Body of pancreas (tissue), 4 donors: ENCODE data around the gene PRAME. TPM values are rescaled to one million over a fixed set of nuclear protein-coding genes. Genes with fewer than 3 reads are reported as not detected.
A peak's percentile ranks its signal among the peaks of the same experiment; 100 is the strongest.

Experiments used
- ATAC-seq: fragments of 150-250 bp; one replicate; pipeline ENCODE4 v1.9.1; 2016
- DNase-seq, 4 donors: peaks; one replicate each; pipeline ENCODE4 v3.0.0-alpha.2; 2019
- H3K27ac ChIP-seq, 4 donors: fragments of 200-600 bp; sonication (generic); 1 replicate in 3 of 4; 2 replicates in 1 of 4; pipeline versions ENCODE4 v1.5.1 to v1.6.1; 2016 to 2019; ENCODE audit warnings: mild to moderate bottlenecking in 1 of 4, mixed read lengths in 1 of 4, moderate library complexity in 1 of 4
- H3K27me3 ChIP-seq, 2 donors: fragments of 200-600 bp; sonication (generic); one replicate each; pipeline ENCODE4 v1.6.0; 2016; ENCODE audit warnings: mild to moderate bottlenecking in 1 of 2
- H3K36me3 ChIP-seq, 2 donors: fragments of 200-600 bp; sonication (generic); replicated peaks in 1 of 2; 2 replicates each; pipeline ENCODE4 v1.5.1; 2016; ENCODE audit warnings: low read depth in 2 of 2; ENCODE audit not compliant: insufficient read depth in 1 of 2
- H3K4me1 ChIP-seq: fragments of 200-600 bp; sonication (generic); one replicate; pipeline ENCODE4 v1.6.0; 2016
- H3K4me3 ChIP-seq, 2 donors: fragments of 200-600 bp; sonication (generic); 1 replicate in 1 of 2; 2 replicates in 1 of 2; pipeline ENCODE4 v1.5.1; 2016 to 2019
- H3K9me3 ChIP-seq, 3 donors: fragments of 200-600 bp; sonication (generic); 1 replicate in 2 of 3; 2 replicates in 1 of 3; pipeline ENCODE4 v1.5.1; 2016
- POLR2A ChIP-seq, 3 donors: fragments of 450-650 bp; IDR thresholded peaks; one replicate each; pipeline ENCODE4 v1.6.1; 2016; ENCODE audit warnings: antibody characterized with exemption in 3 of 3, mild to moderate bottlenecking in 2 of 3
- WGBS, 2 donors: methylation state at CpG; one replicate each; pipeline ENCODE4 v1.1.5; 2017; 5-methylcytosine and 5-hydroxymethylcytosine counted together
- intact Hi-C: fragments of 100-400 bp; cut with DNase I; formaldehyde crosslinking; loops from one replicate; pipeline ENCODE4 v1.15.1; 2023
- total RNA-seq, 2 donors: library from RNA; depleted of rRNA; stranded (reverse); fragments of >200 nt; gene quantifications; one replicate each; pipeline ENCODE4 v1.1.0, GENCODE V29; 2016
- TF ChIP-seq, protein P1 (sequence below), 7 experiments: fragments of 450-650 bp in 4 of 7; fragments of 200-600 bp in 3 of 7; sonication (generic) in 3 of 7; IDR thresholded peaks; one replicate each; pipeline ENCODE4 v1.5.1; 2016 to 2019; ENCODE audit warnings: antibody characterized with exemption in 7 of 7

Gene PRAME
- total RNA-seq, 2 donors from 2014 or later: not detected

- no peak overlapping the region for H3K4me3 ChIP-seq
- no peak for ATAC-seq
- H3K27ac ChIP-seq: no peak overlapping the region
- no peak for TF ChIP-seq POLR2A (IDR thresholded peaks at IDR 0.05)
- TF ChIP-seq, protein P1, sequence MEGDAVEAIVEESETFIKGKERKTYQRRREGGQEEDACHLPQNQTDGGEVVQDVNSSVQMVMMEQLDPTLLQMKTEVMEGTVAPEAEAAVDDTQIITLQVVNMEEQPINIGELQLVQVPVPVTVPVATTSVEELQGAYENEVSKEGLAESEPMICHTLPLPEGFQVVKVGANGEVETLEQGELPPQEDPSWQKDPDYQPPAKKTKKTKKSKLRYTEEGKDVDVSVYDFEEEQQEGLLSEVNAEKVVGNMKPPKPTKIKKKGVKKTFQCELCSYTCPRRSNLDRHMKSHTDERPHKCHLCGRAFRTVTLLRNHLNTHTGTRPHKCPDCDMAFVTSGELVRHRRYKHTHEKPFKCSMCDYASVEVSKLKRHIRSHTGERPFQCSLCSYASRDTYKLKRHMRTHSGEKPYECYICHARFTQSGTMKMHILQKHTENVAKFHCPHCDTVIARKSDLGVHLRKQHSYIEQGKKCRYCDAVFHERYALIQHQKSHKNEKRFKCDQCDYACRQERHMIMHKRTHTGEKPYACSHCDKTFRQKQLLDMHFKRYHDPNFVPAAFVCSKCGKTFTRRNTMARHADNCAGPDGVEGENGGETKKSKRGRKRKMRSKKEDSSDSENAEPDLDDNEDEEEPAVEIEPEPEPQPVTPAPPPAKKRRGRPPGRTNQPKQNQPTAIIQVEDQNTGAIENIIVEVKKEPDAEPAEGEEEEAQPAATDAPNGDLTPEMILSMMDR (IDR thresholded peaks at IDR 0.05): no peak
- intact Hi-C loops: no loop called here
- no peaks in the 10 kb centered on the region for H3K36me3 ChIP-seq
- no peaks in the 10 kb centered on the region for H3K9me3 ChIP-seq
- no peak for DNase-seq
- H3K4me1 ChIP-seq: no peaks in the 10 kb centered on the region
- 83% methylated on average over 6 of the region's 6 CpGs for WGBS, 2 donors
- H3K27me3 ChIP-seq: no peaks in the 10 kb centered on the region
These were observed 41.6 kb upstream of the PRAME start for GRCh38 chr22:22600531-22601261.

DNA sequence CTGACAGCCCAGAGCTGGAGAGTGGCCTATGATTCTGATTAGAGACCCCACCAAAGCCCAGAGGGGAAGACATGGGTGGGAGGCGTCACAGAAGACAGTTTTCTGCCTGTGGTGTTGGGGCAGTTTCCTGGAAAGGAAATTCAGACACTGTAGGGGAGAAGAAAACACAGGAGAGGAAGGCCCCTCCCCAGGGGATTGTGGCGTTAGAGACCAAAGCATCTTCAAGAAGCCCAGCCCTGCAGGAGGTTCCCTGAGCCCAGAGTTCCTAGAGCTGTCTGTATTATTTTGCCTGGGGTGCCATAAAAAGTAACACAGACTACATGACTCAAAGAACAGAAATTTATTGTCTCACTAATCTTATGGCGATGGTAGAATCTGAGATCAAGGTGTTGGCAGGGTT is 40.2 kb upstream of the PRAME start:
- Histone ChIP-seq H3K4me1 (no peaks in the 10 kb centered on the region), H3K27ac (no peak overlapping the region), H3K27me3 (no peaks in the 10 kb centered on the region), H3K9me3 (no peaks in the 10 kb centered on the region), H3K4me3 (no peak overlapping the region), H3K36me3 (no peaks in the 10 kb centered on the region)
- WGBS, 2 donors: 59 to 75% methylated on average over 3 of the region's 3 CpGs
- DNase-seq (no peak), ATAC-seq (no peak)
- no peak for TF ChIP-seq POLR2A (IDR thresholded peaks at IDR 0.05)
- TF ChIP-seq, protein P1 (IDR thresholded peaks at IDR 0.05): no peak
- intact Hi-C loops: no loop called here

DNA sequence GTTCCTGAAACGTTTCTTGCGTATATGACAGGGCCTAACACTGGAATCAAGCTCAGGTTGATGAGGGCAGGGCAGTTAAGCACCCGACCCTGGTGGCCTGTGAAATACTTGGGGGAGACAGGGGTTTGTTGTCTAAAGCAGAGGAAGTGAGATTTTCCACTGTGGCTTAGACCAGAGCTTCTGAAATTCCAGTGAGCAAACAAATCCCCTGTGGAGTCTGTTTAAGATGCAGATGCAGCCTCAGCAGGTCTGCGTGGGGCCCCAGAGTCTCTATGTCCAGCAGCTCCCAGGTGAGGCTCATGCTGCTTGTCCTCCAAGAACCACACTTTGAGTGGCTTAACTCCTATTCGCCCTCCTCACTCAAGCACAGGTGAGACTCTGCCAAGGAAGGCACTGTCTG is 39.1 kb upstream of the PRAME start:
- no peak for TF ChIP-seq POLR2A (IDR thresholded peaks at IDR 0.05)
- TF ChIP-seq, protein P1 (IDR thresholded peaks at IDR 0.05): no peak
- no peaks in the 10 kb centered on the region for H3K4me1 ChIP-seq
- no peaks in the 10 kb centered on the region for H3K27me3 ChIP-seq
- DNase-seq (no peak), ATAC-seq (no peak)
- no peaks in the 10 kb centered on the region for H3K9me3 ChIP-seq
- intact Hi-C loops: no loop called here
- H3K4me3 ChIP-seq: no peak overlapping the region
- 47 to 51% methylated on average over 3 to 5 of the region's 5 CpGs for WGBS, 2 donors
- H3K27ac ChIP-seq: no peak overlapping the region
- no peaks in the 10 kb centered on the region for H3K36me3 ChIP-seq

- intact Hi-C loops: no loop called here
- Histone ChIP-seq H3K4me3 (no peak overlapping the region), H3K4me1 (no peaks in the 10 kb centered on the region), H3K9me3 (no peaks in the 10 kb centered on the region), H3K27ac (no peak overlapping the region), H3K36me3 (no peaks in the 10 kb centered on the region), H3K27me3 (no peaks in the 10 kb centered on the region)
- 77 to 78% methylated on average over 4 to 5 of the region's 5 CpGs for WGBS, 2 donors
- no peak for DNase-seq
- no peak for TF ChIP-seq POLR2A (IDR thresholded peaks at IDR 0.05)
- ATAC-seq: no peak
These were observed 36.2 kb upstream of the PRAME start for GRCh38 chr22:22595001-22595835.

DNA sequence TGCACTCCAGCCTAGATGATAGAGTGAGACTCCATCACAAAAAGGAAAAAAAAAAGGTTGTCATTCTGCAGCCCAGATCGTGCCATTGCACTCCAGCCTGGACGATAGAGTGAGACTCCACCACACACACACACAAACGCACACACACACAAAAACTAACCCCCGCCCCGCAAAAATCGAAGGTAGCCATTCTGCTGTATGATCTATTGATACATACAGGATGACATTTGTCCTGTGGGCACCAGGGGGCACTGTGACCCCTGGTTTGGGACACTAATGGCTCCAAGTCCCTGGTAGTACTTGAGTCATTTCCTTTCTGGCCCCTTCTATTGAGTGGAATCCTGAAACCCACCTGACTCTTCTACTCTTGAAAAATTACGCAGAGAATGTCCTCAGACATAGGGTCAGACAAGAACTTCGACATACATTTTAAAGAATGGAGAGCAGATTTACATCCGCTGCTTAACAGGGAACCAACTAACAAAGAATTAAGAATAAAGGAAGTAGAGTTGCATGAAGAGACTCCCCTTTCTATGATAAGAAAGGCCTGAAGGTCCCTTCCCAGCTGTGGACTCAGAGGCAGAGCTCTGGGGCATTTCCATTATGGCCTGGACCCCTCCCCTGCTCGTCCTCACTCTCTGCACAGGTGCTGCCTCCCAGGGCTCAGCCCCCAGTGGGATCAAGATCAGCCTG is 35.0 kb upstream of the PRAME start:
- WGBS, 2 donors: 36 to 43% methylated on average over 10 of the region's 10 CpGs
- Histone ChIP-seq H3K4me3 (no peak overlapping the region), H3K9me3 (no peaks in the 10 kb centered on the region), H3K27ac (no peak overlapping the region), H3K36me3 (no peaks in the 10 kb centered on the region), H3K27me3 (no peaks in the 10 kb centered on the region), H3K4me1 (no peaks in the 10 kb centered on the region)
- ATAC-seq: peak; percentile 40
- DNase-seq: peak; percentile 40 to 69 (median 45)
- intact Hi-C loops: no loop called here
- TF ChIP-seq POLR2A (IDR thresholded peaks at IDR 0.05): no peak
- TF ChIP-seq, protein P1 (IDR thresholded peaks at IDR 0.05): peak; percentile 18 to 59 (median 52)
